ENCODE data around the gene DTNB. TPM values are rescaled to one million over a fixed set of nuclear protein-coding genes. Genes with fewer than 3 reads are reported as not detected.
A peak's percentile ranks its signal among the peaks of the same experiment; 100 is the strongest.

DTNB gene
- total RNA-seq, 1 experiment from 2014 or later, result 7.7 TPM

DNA sequence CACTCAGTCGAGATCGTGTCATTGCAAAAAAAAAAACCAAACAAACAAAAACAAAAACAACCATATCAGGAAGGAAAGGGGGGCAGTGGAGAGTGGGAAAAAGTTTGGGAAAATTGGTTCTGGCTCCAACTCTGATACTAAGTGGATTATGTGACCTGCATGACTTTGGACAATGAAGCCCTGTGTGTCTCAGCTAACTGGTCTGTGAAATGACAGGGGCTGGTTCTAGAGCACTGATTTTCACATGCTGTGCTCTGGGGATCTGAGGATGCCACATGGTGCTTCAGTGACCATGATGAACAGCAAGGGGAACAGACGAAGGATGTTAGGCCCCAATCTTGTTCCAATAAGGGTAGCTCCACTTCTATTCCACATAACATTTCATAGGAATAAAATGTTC lies 174.2 kb downstream of the DTNB start:
- DNase-seq (ENCODE audit: low spot score), result no peak

DNA sequence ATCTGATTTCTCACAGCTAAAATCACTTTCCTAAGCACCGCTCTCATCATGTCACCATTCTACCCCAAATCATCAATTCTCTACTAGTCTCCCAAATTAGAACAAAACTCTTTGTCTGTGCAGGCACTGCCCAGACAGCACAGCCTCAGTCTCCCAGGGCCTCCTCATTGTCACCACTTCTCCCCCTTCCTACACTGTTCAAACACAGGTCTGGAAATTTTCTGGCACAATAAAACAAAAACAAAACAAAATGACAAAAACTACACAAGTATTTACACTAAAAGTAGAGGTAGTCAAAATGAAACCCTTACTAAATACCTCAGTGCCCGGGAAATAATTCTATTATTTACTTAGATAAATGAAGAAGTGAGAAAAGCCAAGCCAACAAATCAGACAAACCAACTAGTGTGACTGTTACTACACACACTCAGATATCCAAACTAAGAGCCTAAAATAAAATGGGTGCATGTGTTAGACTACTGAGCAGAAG lies 175.4 kb downstream of the DTNB start:
- no peak for DNase-seq (ENCODE audit: low spot score)

DNA sequence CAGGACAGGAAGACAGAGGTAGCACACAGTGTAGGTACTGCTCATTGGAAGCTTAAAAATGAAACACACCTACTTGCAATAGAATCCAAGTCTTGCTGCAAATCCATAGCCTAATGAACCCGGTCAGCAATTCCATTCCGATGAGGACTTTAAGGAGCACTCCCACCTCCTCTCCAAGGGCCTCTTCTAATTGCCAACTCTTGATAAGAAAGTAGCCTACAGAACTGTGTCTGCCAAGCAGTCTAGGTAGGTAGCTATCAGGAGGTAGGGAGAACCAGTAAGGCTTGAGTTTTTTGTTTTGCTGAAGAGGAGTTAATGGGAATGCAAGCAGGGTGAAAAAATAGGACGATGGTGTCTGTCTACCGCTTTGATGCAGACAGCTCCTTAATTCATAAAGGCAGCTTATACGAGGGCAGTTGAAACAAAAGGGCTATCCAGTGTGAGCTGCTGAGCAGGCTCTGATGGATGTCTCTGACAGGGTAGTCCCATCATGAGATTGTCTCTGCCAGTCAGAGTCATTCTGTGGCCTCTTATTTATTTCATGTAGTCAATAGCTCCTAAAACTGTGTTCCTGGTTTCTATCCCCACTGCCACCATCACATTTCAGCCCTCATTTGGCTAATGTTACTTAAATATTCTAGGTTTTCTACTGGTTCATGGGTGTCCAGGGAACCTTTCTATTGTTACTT lies 176.0 kb downstream of the DTNB start:
- DNase-seq (ENCODE audit: low spot score), result no peak

DNA sequence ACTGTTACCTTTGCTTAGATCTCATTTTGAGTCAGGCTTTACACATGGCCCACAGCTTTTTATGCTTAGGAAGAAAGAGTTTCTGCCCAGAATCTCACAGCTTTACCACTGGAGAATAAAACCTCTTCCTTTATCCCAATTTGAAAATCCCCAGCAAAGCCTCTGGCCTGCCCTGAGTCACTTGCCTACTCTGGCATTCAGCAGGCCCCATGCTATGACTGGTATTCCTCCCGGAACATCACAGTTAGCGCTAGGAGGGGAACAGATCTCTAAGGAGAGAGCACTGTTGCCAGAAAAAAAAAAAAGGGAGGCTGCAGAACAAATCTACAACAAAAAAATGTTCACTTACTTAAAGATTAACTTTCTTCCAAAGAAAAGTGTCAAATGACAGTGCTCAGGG lies 178.8 kb downstream of the DTNB start:
- DNase-seq (ENCODE audit: low spot score), result no peak

DNA sequence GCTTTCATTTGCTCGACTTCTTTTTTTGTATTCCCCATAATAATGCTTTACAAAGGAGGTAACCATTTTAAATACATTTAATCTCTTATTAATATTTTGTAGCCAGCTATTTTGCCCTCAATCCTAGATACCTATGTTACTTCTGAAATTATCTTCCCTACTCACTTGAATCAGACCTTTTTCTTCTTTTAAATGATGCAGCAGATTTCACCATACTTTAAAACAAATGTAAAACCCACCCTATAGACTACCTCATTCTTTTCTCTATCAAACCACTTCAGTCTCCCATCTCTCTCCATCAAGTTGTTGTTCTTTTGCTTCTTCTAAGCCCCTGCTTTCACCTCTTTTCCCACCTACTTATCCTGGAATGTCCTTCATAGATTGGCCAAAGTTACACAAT lies 180.2 kb downstream of the DTNB start:
- no peak for DNase-seq (ENCODE audit: low spot score)

DNA sequence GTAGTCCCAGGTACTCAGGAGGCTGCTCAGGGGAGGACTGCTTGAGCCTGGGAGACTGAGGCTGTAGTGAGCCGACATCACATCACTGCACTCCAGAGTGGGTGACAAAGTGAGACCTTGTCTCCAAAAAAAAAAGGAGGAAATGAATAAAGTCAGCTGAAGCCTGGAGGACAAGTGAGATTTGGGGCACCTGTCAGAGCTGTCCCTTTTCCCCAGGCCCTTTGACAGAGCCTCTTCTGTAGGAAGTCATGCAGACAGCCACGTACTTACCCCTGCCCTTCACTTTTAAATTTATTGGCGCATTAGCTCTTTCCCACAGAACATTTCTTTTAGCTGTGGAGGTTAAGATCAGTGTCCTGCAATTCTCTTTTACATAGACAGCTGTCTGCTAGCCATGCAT lies 180.7 kb downstream of the DTNB start:
- no peak for DNase-seq (ENCODE audit: low spot score)

DNA sequence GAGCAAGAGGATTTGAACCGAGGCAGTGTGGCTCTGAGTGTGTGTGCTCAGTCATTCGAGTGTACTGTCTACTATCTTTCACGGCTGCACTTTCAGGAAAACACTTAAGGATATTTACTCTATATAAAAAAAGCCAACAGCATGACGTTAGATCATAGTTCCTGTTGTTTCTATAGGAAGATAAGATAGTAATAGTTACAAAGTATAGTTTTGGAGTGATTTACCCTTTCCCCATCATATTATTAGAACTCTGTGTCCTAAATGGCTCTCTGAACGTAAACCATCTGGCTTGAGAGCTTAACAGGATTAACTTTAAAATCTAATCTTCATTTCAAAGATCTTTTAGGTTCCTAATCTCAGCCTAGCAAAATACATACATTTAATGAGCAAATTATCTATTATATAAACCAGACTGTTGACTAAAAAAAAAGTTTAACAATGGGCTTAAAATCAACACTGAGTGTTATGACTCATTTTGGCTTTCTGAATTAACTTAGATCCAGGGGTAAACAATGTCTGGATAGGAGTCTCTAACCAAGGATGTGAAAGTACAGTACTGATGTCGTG lies 181.3 kb downstream of the DTNB start:
- DNase-seq (ENCODE audit: low spot score), result peak; percentile 15

DNA sequence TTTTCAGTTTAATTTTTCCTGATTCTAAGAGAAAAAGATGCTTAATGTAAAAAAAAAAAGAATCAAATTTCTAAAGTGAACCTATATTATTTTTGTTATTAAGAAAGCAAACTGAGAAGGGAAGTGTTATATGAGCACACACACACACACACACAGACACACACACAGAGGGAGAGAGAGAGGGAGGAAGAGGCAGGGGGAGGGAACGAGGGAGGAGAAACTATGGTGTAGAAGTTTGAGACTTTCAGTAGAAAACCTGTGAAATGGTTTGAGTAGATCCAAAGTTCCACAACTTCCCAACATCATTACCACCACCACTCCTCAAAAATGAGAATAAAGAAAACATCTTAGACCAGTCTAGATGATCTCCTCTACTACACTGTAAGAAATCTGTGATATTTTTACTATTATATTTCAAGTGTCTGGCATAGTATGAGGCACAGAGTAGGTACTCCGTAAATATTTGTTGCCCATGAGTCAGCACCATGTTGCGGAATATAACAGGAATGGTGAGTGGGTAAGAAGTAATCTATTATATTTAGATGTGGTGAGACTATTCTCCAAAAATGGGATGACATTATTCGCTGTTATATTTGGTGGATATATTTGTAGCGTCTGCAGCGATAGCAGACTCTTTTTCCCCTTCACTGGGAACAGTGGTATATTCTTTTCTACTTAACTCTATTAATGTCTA lies 182.2 kb downstream of the DTNB start:
- DNase-seq (ENCODE audit: low spot score), result peak; percentile 38

DNA sequence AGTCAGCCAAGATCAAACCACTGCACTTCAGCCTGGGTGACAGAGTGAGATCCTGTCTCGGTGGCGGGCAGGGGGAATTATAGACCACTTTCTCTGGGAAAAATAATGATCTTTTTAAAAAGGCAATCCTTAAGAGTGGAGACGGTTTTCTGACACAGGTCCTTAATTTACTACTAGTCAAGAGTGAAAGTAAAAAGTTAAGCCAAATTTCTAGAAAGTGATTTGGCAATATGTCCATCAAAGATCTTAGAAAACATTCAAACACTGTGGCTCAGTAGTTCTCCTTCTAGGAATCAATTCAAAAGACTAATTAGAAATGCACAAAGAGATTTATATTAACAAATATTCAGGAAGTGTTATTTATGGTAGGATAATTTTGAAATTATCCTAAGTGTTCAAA lies 183.2 kb downstream of the DTNB start:
- no peak for DNase-seq (ENCODE audit: low spot score)

DNA sequence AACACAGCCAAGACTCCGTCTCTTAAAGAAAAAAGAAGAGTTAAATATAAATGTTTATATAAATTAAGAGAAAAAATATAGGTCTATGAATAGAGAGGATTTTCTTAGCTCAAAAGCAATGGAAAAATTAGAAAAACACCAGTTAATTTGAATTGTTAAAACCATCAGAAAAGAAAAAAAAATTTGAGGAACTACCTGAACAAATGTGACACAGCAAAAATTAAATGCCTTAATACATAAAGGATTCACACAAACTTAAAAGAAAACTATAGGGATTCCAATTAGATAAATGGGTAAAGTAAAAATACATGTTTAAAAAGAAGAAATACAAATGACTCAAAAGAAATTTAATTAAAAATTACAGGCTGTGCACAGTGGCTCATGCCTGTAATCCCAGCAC lies 183.7 kb downstream of the DTNB start:
- no peak for DNase-seq (ENCODE audit: low spot score)

DNA sequence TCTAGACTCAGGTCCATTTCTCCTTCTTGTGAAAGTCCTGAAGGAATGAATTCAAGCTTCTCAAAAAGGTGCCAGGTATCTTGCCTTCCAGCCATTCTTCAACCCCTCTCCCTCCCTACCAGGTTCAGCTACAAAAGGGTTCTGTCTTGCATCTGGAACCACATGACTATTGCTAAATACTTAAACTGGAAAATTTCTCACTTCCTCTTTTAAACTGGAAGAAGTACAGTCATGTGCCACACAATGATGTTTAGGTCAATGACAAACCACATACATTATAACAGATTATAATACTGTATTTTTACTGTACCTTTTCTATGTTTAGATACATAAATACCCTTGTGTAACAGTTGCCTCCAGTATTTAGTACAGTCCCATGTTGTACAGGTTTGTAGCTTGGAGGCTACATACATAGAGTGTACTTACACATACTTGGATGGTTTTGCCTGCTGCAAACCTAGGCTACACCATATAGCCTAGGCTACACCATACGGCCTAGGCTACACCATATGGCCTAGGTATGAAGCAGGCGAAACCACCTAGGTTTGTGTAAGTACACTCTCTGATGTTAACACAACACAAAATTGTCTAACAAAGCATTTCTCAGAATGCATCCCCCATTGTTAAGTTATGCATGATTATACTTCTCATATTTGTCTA lies 189.6 kb downstream of the DTNB start:
- no peak for DNase-seq (ENCODE audit: low spot score)

DNA sequence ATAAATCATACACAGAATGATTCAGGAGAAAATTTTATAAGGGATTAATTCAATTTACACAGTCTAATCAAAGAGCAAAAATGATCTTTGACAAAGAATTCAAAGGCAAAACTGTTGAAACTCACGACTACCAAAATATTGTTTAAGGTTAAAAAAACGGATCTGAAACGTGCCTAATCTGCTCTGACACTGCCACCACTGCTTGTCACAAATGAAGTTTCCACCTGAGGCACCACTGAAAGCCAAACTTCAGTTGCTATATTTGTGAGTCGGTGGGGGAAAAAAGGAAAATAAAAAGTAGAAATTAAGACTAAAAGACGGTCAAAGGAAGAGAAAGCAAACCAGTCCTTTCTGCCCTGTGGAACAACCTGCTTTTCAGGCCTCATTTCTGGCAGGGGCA lies 191.0 kb downstream of the DTNB start:
- DNase-seq (ENCODE audit: low spot score), result no peak

DNA sequence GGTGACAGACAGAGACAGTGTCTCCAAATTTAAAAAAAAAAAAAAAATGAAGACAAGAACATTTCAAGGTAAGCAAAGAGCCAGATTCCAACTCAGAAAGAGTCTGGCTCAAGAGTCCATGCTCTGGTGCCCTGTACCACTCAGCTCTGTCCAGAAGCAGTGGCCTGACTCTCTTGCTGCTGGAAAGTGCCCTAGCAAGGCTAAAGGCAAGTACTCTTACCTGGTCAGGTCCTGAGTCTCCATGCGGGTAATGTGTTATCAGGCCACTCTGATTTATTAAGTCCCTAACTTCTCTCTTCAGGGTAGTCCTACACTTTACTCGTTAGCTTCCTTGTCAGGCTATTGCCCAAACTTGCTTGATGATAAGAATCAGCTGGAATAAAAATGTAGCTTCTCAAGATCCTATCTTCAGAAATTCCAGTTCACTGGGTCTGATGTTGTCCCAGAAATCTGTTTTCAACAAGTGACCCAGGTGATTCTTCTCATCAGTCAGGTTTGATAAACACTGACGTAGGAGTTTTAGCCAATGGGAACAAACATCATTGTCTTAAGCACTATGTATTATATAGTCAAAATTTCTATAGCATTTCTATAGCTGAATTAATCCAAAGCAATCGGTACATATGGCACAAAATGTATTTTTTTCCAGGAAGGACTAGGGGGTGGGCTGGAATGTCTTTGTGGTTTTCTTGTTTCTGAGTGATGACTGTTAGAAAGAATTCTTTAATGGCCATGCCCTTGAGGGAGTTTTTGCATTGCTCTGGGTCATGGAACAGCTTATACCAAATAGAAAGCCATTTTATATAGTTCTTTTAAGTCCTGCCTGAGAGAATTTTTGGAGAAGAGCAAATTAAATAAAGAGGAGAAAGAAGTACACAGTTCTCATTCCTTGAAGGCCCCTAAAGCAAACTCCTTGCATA lies 191.7 kb downstream of the DTNB start:
- DNase-seq (ENCODE audit: low spot score), result peak; percentile 51

DNA sequence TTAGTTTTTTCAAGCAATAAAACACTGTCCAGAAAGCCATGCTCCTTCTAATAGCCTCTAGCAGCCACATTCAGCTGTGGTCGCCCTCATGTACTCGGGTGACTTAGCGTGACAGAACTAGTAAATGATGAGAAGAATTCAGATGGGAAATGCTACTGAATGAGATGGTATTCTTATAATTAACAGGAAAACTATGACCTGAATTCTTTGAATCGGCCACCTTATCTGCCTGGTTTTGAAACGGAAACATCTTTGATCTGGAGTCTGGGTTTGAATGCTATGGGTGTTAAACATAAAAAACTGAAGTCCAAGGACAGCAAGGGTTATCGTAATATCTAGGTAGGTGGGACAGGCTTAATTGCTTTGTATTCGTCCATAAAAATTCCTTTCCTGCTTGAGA lies 192.8 kb downstream of the DTNB start:
- DNase-seq (ENCODE audit: low spot score), result peak; percentile 27

DNA sequence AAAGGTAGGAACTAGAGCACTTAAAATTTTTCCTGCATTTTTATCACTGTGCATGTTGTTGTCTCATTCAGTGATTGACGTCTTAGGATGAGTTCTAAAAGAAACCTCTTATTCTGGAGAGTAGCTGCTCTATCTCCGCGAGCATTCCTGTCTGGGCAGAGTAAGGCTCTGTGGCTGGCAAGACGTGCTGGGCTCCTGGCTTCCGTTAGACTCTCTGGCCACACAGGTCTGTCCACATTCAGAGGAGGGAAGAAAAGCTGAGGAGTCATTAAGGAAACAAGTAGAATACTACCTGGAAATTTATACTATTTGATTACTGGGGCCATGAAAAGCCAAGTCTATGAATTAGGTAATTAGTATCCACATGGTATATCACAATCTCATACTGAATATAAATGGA lies 193.6 kb downstream of the DTNB start:
- DNase-seq (ENCODE audit: low spot score), result no peak

DNA sequence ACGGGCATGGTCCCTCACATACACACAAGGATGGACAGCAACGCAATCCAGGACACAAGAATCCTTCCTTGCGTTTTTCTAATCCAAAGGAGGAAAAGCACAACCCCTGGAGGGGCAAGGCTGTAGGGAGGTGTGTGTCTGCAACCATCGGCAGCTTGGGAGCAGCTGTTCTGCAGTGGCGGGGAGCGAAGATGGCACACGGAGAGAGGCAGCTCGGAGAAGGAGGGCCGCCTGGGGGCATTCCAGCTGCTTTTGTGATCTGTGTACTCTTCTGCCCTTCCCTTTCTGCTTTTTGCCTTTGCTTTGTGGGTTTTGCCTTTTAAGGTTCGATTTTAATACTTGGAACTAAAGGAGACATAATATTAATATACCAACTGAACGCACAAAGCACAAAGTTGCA lies 194.6 kb downstream of the DTNB start:
- DNase-seq (ENCODE audit: low spot score), result no peak

DNA sequence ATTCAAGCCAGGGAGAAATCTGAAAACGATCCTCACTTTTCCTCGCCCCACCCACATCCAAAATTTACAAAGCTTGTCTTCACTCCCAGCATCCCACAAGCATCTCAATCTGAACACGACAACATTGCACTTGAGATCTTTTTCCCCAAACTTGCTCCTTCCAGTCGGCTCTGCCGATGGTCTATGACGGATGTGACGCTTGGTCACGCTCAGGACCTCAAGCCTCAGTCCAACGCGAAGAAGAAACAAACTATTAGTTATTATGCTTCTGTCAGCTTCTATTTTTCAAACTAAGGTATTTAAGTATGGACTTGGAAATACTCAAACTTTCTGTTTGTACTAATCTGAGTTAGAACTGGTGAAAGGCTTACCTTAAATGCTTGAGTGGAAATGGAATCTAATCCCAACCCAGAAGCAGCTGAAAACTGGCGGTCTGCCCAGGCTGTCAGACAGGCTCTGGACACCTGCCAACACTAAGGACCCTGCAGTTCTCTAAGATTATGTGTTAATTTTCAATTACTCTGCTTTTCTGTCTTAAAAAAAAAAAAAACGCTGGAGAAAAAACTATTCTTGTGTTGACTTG lies 199.5 kb downstream of the DTNB start:
- no peak for DNase-seq (ENCODE audit: low spot score)

DNA sequence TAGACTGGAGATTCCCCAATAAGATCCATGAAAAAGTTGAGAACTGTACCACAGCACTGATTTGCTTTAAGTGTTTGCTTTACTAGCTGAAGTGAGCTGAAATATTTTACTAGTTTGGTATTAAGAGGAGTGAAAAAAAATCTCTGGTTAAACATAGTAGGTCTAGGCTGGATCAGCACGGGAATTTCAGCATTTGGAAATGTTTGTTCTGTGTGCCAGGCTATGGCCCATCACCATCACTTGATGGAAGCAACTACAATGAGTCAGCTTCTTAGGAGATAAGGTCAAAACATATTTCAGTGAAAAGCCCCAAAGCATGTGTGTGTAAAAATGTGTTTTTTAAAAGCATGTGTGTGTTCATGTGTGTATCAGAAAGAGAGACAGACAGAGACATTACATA lies 200.2 kb downstream of the DTNB start:
- no peak for DNase-seq (ENCODE audit: low spot score)

DNA sequence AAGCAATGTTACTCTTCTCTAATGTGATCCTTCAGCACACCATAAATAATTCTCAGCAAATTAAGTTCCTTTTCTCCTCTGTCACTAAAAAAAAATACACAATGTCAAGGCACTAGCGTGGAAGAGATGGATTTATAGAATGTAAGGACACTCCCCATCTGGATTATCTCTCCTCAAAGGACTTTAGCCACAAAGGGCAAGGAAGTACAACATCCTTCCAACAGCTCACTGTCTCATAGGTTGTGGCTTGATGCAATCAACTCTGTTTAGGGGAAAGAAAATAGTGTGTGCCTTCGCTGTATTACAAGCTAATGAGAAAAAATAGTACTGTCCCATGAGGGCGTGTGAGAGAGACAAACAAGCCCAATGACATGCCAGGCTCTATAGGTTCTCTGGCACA lies 202.6 kb downstream of the DTNB start:
- DNase-seq (ENCODE audit: low spot score), result no peak

DNA sequence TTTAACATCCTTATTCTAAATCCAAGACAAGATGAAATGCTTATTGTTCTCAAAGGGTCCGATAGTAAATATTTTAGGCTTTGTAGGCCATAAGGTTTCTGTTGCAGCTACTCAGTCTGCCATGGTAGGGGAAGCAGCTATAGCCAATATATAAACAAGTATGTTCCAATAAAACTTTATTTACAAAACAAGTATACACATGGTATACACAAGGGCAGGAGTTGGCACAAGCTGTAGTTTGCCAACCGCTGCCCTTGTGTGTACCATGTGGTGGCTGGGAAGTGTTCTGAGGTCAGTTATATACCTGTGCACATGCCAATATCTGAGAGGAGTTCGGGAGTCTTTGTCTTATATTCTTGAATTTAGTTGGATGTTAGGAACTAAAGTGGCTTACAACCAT lies 205.6 kb downstream of the DTNB start:
- DNase-seq (ENCODE audit: low spot score), result no peak

DNA sequence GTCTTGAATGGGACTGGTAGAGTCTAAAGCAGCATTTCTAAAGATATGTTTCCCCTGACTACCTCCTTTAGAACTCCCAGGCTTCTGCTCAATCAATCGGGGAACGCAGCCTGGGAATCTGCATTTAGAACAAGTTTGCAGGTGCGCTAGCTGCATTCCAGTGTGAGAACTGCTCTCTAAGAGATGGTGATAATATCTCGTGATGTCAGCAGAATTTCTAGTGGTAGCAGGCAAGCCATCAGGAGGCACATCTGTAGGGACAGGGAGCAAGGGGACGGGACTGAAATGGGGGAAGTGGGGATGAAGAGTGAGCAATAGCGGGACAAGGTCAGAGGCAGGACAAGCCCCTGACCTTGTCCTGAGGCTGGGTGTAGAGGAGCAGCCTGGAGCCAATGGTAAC lies 211.4 kb downstream of the DTNB start:
- no peak for DNase-seq (ENCODE audit: low spot score)

Data from A172 (cell line).